Endothelial cell (in vitro differentiated cells): Measurements from ENCODE around the gene MAP2K5. TPM values are rescaled to one million over a fixed set of nuclear protein-coding genes. Genes with fewer than 3 reads are reported as not detected.

ENCODE experiments used
- DNase-seq: peaks from one replicate; pipeline ENCODE4 v3.0.0; 2021; ENCODE audit warnings: low spot score
- H3K27ac Mint-ChIP-seq: one replicate; pipeline ENCODE4 v1.8.0; 2021; ENCODE audit warnings: mixed read lengths, inconsistent platforms; ENCODE audit not compliant: unreplicated experiment
- H3K27me3 Mint-ChIP-seq: one replicate; pipeline ENCODE4 v1.8.0; 2021; ENCODE audit warnings: mild to moderate bottlenecking, moderate library complexity, mixed read lengths, inconsistent platforms; ENCODE audit not compliant: unreplicated experiment
- H3K36me3 Mint-ChIP-seq: one replicate; pipeline ENCODE4 v1.8.0; 2021; ENCODE audit warnings: mild to moderate bottlenecking, low read depth, mixed read lengths, inconsistent platforms; ENCODE audit not compliant: unreplicated experiment
- H3K4me1 Mint-ChIP-seq: one replicate; pipeline ENCODE4 v1.8.0; 2021; ENCODE audit warnings: mild to moderate bottlenecking, mixed read lengths, inconsistent platforms; ENCODE audit not compliant: unreplicated experiment
- H3K4me3 Mint-ChIP-seq: one replicate; pipeline ENCODE4 v1.8.0; 2021; ENCODE audit warnings: mild to moderate bottlenecking, mixed read lengths, inconsistent platforms; ENCODE audit not compliant: unreplicated experiment
- H3K9me3 Mint-ChIP-seq: one replicate; pipeline ENCODE4 v1.8.0; 2021; ENCODE audit warnings: mixed read lengths, inconsistent platforms; ENCODE audit not compliant: unreplicated experiment
- CTCF ChIP-seq: fragments of 200-600 bp; sonication (generic); IDR thresholded peaks from one replicate; pipeline ENCODE4 v1.5.0; 2021; ENCODE audit warnings: antibody characterized with exemption; ENCODE audit not compliant: unreplicated experiment
- total RNA-seq: library from RNA; stranded (reverse); fragmentation: NEBNext Ultra II Directional; extraction: Animal tissue kit (Norgen Biotek cat#: 25700); gene quantifications from one replicate; pipeline ENCODE4 v1.2.1, GENCODE V29; 2021; ENCODE audit not compliant: unreplicated experiment

Gene MAP2K5
- total RNA-seq, 1 donor from 2014 or later, result 22.2 TPM

GRCh38 chr15:67691450-67691849, 148.9 kb downstream of the MAP2K5 start:
- no peak for DNase-seq
- Mint-ChIP-seq H3K27me3 (no peaks in the 10 kb centered on the region), H3K36me3 (no peaks in the 10 kb centered on the region), H3K4me1 (no peaks in the 10 kb centered on the region), H3K4me3 (no peak overlapping the region), H3K9me3 (no peaks in the 10 kb centered on the region), H3K27ac (no peak overlapping the region)
- TF ChIP-seq CTCF, result no peak

GRCh38 chr15:67692573-67692972, 150.1 kb downstream of the MAP2K5 start:
- H3K4me1 Mint-ChIP-seq, result no peaks in the 10 kb centered on the region
- no peaks in the 10 kb centered on the region for H3K27me3 Mint-ChIP-seq
- no peak for TF ChIP-seq CTCF
- no peak for DNase-seq
- no peak overlapping the region for H3K27ac Mint-ChIP-seq
- no peak overlapping the region for H3K4me3 Mint-ChIP-seq
- no peaks in the 10 kb centered on the region for H3K36me3 Mint-ChIP-seq
- no peaks in the 10 kb centered on the region for H3K9me3 Mint-ChIP-seq

- H3K4me3 Mint-ChIP-seq, result no peak overlapping the region
- TF ChIP-seq CTCF, result no peak
- no peaks in the 10 kb centered on the region for H3K4me1 Mint-ChIP-seq
- no peaks in the 10 kb centered on the region for H3K9me3 Mint-ChIP-seq
- no peaks in the 10 kb centered on the region for H3K27me3 Mint-ChIP-seq
- peaks cover 12% of the 10 kb centered on the region for H3K36me3 Mint-ChIP-seq
- DNase-seq, result no peak
- no peak overlapping the region for H3K27ac Mint-ChIP-seq
Measured at GRCh38 chr15:67696087-67696486, 153.6 kb downstream of the MAP2K5 start.

GRCh38 chr15:67700023-67700422, 157.5 kb downstream of the MAP2K5 start:
- Mint-ChIP-seq H3K9me3 (no peaks in the 10 kb centered on the region), H3K4me3 (peak overlapping the region; percentile 44), H3K27me3 (no peaks in the 10 kb centered on the region), H3K27ac (no peak overlapping the region), H3K4me1 (no peaks in the 10 kb centered on the region), H3K36me3 (peaks cover 14% of the 10 kb centered on the region)
- TF ChIP-seq CTCF, result no peak
- DNase-seq, result no peak

- Mint-ChIP-seq H3K27ac (no peak overlapping the region), H3K27me3 (no peaks in the 10 kb centered on the region), H3K36me3 (peaks cover 17% of the 10 kb centered on the region)
Measured at GRCh38 chr15:67701669-67702068, 159.2 kb downstream of the MAP2K5 start.

More at GRCh38 chr15:67701669-67702068, 159.2 kb downstream of the MAP2K5 start:
- TF ChIP-seq CTCF, result no peak
- no peak for DNase-seq
- H3K9me3 Mint-ChIP-seq, result no peaks in the 10 kb centered on the region
- no peak overlapping the region for H3K4me3 Mint-ChIP-seq
- H3K4me1 Mint-ChIP-seq, result no peaks in the 10 kb centered on the region
